ENCODE data around the gene DPM1.

- no peak for TF ChIP-seq YY1 (IDR thresholded peaks at IDR 0.05; ENCODE audit: insufficient read depth, insufficient read length)
- TF ChIP-seq SUZ12 (IDR thresholded peaks at IDR 0.05; ENCODE audit: extremely low read depth, insufficient read depth, insufficient read length), result no peak
Observed at GRCh38 chr20:50915424-50915823, 42.9 kb downstream of the DPM1 start.
